Panc1 (cell line): ENCODE measurements around the gene MAST4.

Experiments used
- POLR2AphosphoS5 ChIP-seq: IDR thresholded peaks from 2 replicates; pipeline ENCODE4 v1.6.1; 2012; ENCODE audit warnings: mild to moderate bottlenecking, low read depth, low read length, moderate library complexity
- SIN3A ChIP-seq: IDR thresholded peaks from 2 replicates; pipeline ENCODE4 v1.6.1; 2012; ENCODE audit warnings: low read depth, mild to moderate bottlenecking, low read length, moderate library complexity, borderline replicate concordance; ENCODE audit not compliant: insufficient read depth
- TF ChIP-seq, protein P1 (sequence below): fragments of 450-650 bp; IDR thresholded peaks from 2 replicates; pipeline ENCODE4 v1.5.1; 2017; ENCODE audit warnings: mild to moderate bottlenecking
- TF ChIP-seq, protein P2 (sequence below), 2 experiments: IDR thresholded peaks; 2 replicates each; pipeline ENCODE4 v1.6.1; 2011 to 2012; ENCODE audit warnings: low read depth in 2 of 2, control low read depth in 1 of 2, low read length in 1 of 2, mild to moderate bottlenecking in 1 of 2, moderate library complexity in 1 of 2; ENCODE audit not compliant: insufficient read depth in 1 of 2

DNA sequence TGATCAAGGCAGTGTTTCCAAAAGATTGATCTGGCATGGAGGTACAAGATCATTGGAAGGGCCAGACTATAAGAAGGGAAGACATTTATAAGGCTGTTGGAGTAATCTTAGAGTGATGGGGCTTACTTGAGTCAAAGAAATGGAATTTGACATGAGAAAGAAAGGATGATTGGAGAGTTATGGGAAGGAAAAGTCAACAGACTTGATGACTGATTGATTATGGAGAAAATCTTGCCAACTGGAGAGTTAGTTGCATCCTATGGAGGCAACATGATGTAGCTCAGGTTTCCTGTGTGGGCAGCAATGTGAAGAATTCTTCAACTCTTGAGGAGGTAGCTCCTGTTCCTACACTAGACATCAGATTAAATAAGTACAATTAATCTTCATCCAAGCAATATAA lies 10.9 kb upstream of the MAST4 start:
- TF ChIP-seq, protein P1, sequence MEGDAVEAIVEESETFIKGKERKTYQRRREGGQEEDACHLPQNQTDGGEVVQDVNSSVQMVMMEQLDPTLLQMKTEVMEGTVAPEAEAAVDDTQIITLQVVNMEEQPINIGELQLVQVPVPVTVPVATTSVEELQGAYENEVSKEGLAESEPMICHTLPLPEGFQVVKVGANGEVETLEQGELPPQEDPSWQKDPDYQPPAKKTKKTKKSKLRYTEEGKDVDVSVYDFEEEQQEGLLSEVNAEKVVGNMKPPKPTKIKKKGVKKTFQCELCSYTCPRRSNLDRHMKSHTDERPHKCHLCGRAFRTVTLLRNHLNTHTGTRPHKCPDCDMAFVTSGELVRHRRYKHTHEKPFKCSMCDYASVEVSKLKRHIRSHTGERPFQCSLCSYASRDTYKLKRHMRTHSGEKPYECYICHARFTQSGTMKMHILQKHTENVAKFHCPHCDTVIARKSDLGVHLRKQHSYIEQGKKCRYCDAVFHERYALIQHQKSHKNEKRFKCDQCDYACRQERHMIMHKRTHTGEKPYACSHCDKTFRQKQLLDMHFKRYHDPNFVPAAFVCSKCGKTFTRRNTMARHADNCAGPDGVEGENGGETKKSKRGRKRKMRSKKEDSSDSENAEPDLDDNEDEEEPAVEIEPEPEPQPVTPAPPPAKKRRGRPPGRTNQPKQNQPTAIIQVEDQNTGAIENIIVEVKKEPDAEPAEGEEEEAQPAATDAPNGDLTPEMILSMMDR, result no peak
- TF ChIP-seq POLR2AphosphoS5, result no peak
- TF ChIP-seq, protein P2, sequence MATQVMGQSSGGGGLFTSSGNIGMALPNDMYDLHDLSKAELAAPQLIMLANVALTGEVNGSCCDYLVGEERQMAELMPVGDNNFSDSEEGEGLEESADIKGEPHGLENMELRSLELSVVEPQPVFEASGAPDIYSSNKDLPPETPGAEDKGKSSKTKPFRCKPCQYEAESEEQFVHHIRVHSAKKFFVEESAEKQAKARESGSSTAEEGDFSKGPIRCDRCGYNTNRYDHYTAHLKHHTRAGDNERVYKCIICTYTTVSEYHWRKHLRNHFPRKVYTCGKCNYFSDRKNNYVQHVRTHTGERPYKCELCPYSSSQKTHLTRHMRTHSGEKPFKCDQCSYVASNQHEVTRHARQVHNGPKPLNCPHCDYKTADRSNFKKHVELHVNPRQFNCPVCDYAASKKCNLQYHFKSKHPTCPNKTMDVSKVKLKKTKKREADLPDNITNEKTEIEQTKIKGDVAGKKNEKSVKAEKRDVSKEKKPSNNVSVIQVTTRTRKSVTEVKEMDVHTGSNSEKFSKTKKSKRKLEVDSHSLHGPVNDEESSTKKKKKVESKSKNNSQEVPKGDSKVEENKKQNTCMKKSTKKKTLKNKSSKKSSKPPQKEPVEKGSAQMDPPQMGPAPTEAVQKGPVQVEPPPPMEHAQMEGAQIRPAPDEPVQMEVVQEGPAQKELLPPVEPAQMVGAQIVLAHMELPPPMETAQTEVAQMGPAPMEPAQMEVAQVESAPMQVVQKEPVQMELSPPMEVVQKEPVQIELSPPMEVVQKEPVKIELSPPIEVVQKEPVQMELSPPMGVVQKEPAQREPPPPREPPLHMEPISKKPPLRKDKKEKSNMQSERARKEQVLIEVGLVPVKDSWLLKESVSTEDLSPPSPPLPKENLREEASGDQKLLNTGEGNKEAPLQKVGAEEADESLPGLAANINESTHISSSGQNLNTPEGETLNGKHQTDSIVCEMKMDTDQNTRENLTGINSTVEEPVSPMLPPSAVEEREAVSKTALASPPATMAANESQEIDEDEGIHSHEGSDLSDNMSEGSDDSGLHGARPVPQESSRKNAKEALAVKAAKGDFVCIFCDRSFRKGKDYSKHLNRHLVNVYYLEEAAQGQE (IDR thresholded peaks at IDR 0.05; ENCODE audit: insufficient read depth in 1 of 2, low read depth in 2 of 2, low read length in 1 of 2), result no peak
- no peak for TF ChIP-seq SIN3A
